Measurements from ENCODE around the gene GSE1. TPM values are rescaled to one million over a fixed set of nuclear protein-coding genes. Genes with fewer than 3 reads are reported as not detected.

Gene GSE1
- total RNA-seq, 1 experiment from 2014 or later, result 38.4 TPM

DNA sequence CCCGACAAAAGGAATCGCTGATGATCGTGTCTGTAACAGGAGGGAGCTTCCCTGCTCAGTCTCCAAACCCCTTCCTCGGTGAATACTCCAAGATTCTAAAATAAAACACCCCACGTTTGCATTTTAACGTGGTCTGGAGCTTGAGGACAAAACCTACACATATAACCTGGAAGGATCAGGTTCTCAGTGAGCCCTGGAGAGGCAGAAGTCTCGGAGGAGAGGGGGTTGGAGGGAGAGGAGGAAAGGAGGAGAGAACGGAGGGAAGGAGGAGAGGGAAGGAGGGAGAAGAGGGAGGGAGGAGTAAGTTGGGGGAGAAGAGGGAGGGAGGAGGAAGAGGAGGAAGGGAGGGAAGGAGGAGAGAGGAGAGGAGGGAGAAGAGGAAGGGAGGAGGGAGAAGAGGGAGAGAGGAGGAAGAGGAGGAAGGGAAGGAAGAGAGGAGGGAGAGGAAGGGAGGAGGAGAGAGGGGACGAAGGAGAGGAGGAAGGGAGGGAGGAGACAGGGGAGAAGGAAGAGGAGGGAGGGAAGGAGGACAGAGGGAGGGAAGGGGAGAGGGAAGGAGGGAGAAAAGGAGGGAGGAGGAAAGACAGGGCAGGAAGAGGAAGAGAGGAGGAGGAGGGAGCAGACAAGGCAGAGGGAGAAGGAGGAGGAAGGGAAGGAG, 103.0 kb downstream of the GSE1 start:
- no peak overlapping the region for H2AFZ ChIP-seq (ENCODE audit: low read length)
- ChIA-PET CTCF (no interaction called here), POLR2A (ENCODE audit: unreplicated experiment) (no interaction called here)
- intact Hi-C loops (cut with micrococcal nuclease), result no loop called here
- H3K9me3 ChIP-seq (ENCODE audit: low read length), result no peaks in the 10 kb centered on the region
- DNase-seq, result no peak
- TF ChIP-seq EZH2 (IDR thresholded peaks at IDR 0.05; ENCODE audit: low read length, unreplicated experiment) (no peak), CTCF (conservative IDR thresholded peaks at IDR 0.05; ENCODE audit: low read depth, low read length) (no peak), EZH2phosphoT487 (IDR thresholded peaks at IDR 0.05; ENCODE audit: borderline replicate concordance, low read length) (no peak)
- no peak overlapping the region for H3K4me3 ChIP-seq (ENCODE audit: low read length)
- H3K4me1 ChIP-seq (ENCODE audit: insufficient read depth, low read length), result peaks cover 10% of the 10 kb centered on the region
- no peak overlapping the region for H3K4me2 ChIP-seq (ENCODE audit: low read length)
- no peaks in the 10 kb centered on the region for H3K27me3 ChIP-seq (ENCODE audit: low read length)
- no peaks in the 10 kb centered on the region for H3K9me2 ChIP-seq (replicated peaks; ENCODE audit: low read length)
- H3K79me2 ChIP-seq (ENCODE audit: low read length), result no peaks in the 10 kb centered on the region
- no peaks in the 10 kb centered on the region for H3F3A ChIP-seq (ENCODE audit: low read length, unreplicated experiment)
- no peak overlapping the region for H3K27ac ChIP-seq (ENCODE audit: low read length)
- H4K20me1 ChIP-seq (ENCODE audit: low read length), result no peaks in the 10 kb centered on the region
- no TSS peak for BruUV-seq (replicated peaks)
- ATAC-seq, result no peak
- H3K9ac ChIP-seq (ENCODE audit: low read length), result no peak overlapping the region
- peaks cover 14% of the 10 kb centered on the region; the same call in 1 of the 2 replicates for H3K36me3 ChIP-seq (ENCODE audit: low read depth, low read length)

DNA sequence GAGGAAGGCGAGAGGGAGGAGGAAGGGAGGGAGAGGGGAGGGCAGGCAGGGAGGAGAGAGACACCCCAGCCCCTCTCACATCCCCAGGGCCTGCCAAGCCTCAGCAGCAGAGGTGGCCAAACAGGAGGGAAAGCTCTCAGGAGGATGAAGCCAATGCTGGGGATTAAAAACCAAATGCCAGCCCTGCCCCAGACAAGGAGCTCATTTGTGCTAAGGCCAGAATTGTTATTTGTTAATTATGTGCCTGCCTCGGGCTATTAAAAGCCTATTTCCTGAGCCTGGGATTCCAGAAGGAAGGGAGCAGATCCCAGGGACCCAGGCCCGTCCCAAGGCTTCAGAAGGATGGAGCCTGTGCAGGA, 103.5 kb downstream of the GSE1 start:
- no peaks in the 10 kb centered on the region for H3K27me3 ChIP-seq (ENCODE audit: low read length)
- H3K9me3 ChIP-seq (ENCODE audit: low read length), result no peaks in the 10 kb centered on the region
- no TSS peak for BruUV-seq (replicated peaks)
- H3K9ac ChIP-seq (ENCODE audit: low read length), result no peak overlapping the region
- TF ChIP-seq CTCF (conservative IDR thresholded peaks at IDR 0.05; ENCODE audit: low read depth, low read length) (no peak), EZH2phosphoT487 (IDR thresholded peaks at IDR 0.05; ENCODE audit: borderline replicate concordance, low read length) (no peak), EZH2 (IDR thresholded peaks at IDR 0.05; ENCODE audit: low read length, unreplicated experiment) (no peak)
- no peak for ATAC-seq
- no peak overlapping the region for H3K27ac ChIP-seq (ENCODE audit: low read length)
- ChIA-PET POLR2A (ENCODE audit: unreplicated experiment) (no interaction called here), CTCF (interaction anchor here (1.1 kb wide), 1 partner anchor 27 kb away, joined by 3 read pairs; no protein-coding TSS in a partner anchor)
- no peak overlapping the region for H3K4me2 ChIP-seq (ENCODE audit: low read length)
- H2AFZ ChIP-seq (ENCODE audit: low read length), result no peak overlapping the region
- no peak for DNase-seq
- no peak overlapping the region for H3K4me3 ChIP-seq (ENCODE audit: low read length)
- peaks cover 10% of the 10 kb centered on the region for H3K4me1 ChIP-seq (ENCODE audit: insufficient read depth, low read length)
- 0 out of 2 replicates have a peak, but pooled peaks cover 4% of the 10 kb centered on the region for H3K79me2 ChIP-seq (ENCODE audit: low read length)
- intact Hi-C loops (cut with micrococcal nuclease), result no loop called here
- H3K9me2 ChIP-seq (replicated peaks; ENCODE audit: low read length), result no peaks in the 10 kb centered on the region
- peaks cover 13% of the 10 kb centered on the region; the same call in 1 of the 2 replicates for H3K36me3 ChIP-seq (ENCODE audit: low read depth, low read length)
- no peaks in the 10 kb centered on the region for H3F3A ChIP-seq (ENCODE audit: low read length, unreplicated experiment)
- H4K20me1 ChIP-seq (ENCODE audit: low read length), result no peaks in the 10 kb centered on the region

Data from PC-3 (cell line).